ENCODE results near the gene AP3S2. TPM values are rescaled to one million over a fixed set of nuclear protein-coding genes. Genes with fewer than 3 reads are reported as not detected.
A peak's percentile ranks its signal among the peaks of the same experiment; 100 is the strongest.
"Not testable (repeated sequence)": the region's sequence is repeated elsewhere in the genome, so short reads cannot be mapped to it uniquely, and the experiment has no call there.

Gene AP3S2
- total RNA-seq, 4 donors from 2014 or later = 20.8 to 36.0 (median 23.8) TPM

GRCh38 chr15:89898146-89898545, 4.4 kb upstream of the AP3S2 start:
- no peak for DNase-seq (ENCODE audit: low spot score in 2 of 2)
- no peak for TF ChIP-seq POLR2A (IDR thresholded peaks at IDR 0.05)
- TF ChIP-seq, protein P1, sequence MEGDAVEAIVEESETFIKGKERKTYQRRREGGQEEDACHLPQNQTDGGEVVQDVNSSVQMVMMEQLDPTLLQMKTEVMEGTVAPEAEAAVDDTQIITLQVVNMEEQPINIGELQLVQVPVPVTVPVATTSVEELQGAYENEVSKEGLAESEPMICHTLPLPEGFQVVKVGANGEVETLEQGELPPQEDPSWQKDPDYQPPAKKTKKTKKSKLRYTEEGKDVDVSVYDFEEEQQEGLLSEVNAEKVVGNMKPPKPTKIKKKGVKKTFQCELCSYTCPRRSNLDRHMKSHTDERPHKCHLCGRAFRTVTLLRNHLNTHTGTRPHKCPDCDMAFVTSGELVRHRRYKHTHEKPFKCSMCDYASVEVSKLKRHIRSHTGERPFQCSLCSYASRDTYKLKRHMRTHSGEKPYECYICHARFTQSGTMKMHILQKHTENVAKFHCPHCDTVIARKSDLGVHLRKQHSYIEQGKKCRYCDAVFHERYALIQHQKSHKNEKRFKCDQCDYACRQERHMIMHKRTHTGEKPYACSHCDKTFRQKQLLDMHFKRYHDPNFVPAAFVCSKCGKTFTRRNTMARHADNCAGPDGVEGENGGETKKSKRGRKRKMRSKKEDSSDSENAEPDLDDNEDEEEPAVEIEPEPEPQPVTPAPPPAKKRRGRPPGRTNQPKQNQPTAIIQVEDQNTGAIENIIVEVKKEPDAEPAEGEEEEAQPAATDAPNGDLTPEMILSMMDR (IDR thresholded peaks at IDR 0.05) = no peak
- WGBS, 2 donors = 64 to 69% methylated on average over 2 of the region's 2 CpGs
- no peak overlapping the region for H3K4me3 ChIP-seq (ENCODE audit: low read depth, poor library complexity, severe bottlenecking)
- intact Hi-C loops (cut with DNase I; ENCODE audit: low total_unique reads) = loop anchor here (5.0 kb wide), 1 partner anchor 184 kb away; no protein-coding TSS in a partner anchor

- intact Hi-C loops (cut with DNase I; ENCODE audit: low total_unique reads) = no loop called here
- TF ChIP-seq, protein P1 (IDR thresholded peaks at IDR 0.05) = no peak
- TF ChIP-seq POLR2A (IDR thresholded peaks at IDR 0.05) = no peak
- no peak for DNase-seq (ENCODE audit: low spot score in 2 of 2)
- 10 to 11% methylated on average over 6 of the region's 6 CpGs for WGBS, 2 donors
- peak overlapping the region; percentile 97 for H3K4me3 ChIP-seq (ENCODE audit: low read depth, poor library complexity, severe bottlenecking)
Measured at GRCh38 chr15:89893027-89893426, 767 bp downstream of the AP3S2 start.

GRCh38 chr15:89888214-89888804, 5.5 kb downstream of the AP3S2 start:
- 60% methylated on average over 4 of the region's 4 CpGs for WGBS, 2 donors
- no peak for TF ChIP-seq POLR2A (IDR thresholded peaks at IDR 0.05)
- TF ChIP-seq, protein P1 (IDR thresholded peaks at IDR 0.05) = no peak
- H3K4me3 ChIP-seq (ENCODE audit: low read depth, poor library complexity, severe bottlenecking) = no peak overlapping the region
- DNase-seq (ENCODE audit: low spot score in 2 of 2) = no peak
- intact Hi-C loops (cut with DNase I; ENCODE audit: low total_unique reads) = no loop called here

DNA sequence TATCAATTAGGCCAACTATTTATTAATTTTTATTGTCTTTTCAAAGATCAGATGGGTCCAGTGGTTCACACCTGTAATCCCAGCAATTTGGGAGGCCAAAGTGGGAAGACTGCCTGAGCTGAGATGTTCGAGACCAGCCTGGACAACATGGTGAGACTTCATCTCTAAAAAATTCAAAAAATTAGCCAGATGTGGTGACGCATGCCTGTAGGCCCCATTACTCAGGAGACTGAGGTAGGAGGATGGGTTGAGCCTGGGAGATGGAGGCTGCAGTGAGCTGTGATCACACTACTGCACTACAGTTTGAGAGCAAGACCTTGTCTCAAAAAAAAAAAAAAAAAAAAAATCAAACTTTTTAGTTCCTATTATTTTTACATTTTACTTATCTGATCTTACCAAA, 8.2 kb downstream of the AP3S2 start:
- DNase-seq (ENCODE audit: low spot score in 2 of 2) = no peak
- intact Hi-C loops (cut with DNase I; ENCODE audit: low total_unique reads) = no loop called here
- WGBS, 2 donors = 90% methylated on average over 2 of the region's 2 CpGs
- no peak for TF ChIP-seq POLR2A (IDR thresholded peaks at IDR 0.05)
- TF ChIP-seq, protein P1 (IDR thresholded peaks at IDR 0.05) = no peak
- H3K4me3 ChIP-seq (ENCODE audit: low read depth, poor library complexity, severe bottlenecking) = no peak overlapping the region

DNA sequence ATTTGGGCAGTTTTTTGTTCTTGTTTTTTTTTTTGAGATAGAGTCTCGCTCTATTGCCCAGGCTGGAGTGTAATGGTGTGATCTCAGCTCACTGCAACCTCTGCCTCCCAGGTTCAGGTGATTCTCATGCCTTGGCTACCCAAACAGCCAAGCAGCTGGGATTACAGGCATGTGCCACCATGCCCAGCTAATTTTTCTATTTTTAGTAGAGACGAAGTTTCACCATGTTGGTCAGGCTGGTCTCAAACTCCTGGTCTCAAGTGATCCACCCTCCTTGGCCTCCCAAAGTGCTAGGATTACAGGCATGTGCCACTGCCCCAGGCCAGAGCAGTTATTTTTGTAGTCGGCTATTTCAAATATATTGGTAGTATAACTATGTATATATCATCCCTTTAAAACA, 8.6 kb downstream of the AP3S2 start:
- DNase-seq (ENCODE audit: low spot score in 2 of 2); intact Hi-C loops (cut with DNase I; ENCODE audit: low total_unique reads); H3K4me3 ChIP-seq (ENCODE audit: low read depth, poor library complexity, severe bottlenecking): not testable (repeated sequence)
- 61 to 67% methylated on average over 3 of the region's 3 CpGs for WGBS, 2 donors

DNA sequence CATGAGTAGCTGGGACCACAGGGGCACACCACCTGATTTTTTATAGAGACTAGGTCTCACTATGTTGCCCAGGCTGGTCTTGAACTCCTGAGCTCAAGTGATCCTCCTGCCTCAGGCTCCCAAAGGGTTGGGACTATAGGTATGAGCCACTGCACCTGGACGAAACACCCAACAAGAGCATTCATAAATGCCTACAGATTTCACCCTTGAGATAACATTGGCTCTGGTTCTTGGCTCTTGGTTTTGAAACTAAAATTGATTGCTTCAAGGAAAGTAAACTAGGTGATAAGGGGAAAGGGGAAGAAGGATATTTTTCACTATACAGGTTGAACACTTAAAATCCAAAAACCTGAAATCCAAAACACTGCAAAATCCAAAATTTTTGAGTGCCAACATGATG, 10.3 kb downstream of the AP3S2 start:
- intact Hi-C loops (cut with DNase I; ENCODE audit: low total_unique reads) = no loop called here

More for the DNA sequence above, 10.3 kb downstream of the AP3S2 start:
- DNase-seq (ENCODE audit: low spot score in 2 of 2) = no peak
- no peak for TF ChIP-seq POLR2A (IDR thresholded peaks at IDR 0.05)
- TF ChIP-seq, protein P1 (IDR thresholded peaks at IDR 0.05) = no peak
- no peak overlapping the region for H3K4me3 ChIP-seq (ENCODE audit: low read depth, poor library complexity, severe bottlenecking)
- WGBS, 2 donors = 92 to 96% methylated on average over 1 of the region's 1 CpG
